ENCODE measurements around the gene MXD3. TPM values are rescaled to one million over a fixed set of nuclear protein-coding genes. Genes with fewer than 3 reads are reported as not detected.

MXD3 gene
- total and polyA plus RNA-seq, 10 of the 15 experiments (the other 5 are each of a cell fraction or from before 2014, with no cell fraction given), result 0.24 to 29.8 (median 13.5) TPM

DNA sequence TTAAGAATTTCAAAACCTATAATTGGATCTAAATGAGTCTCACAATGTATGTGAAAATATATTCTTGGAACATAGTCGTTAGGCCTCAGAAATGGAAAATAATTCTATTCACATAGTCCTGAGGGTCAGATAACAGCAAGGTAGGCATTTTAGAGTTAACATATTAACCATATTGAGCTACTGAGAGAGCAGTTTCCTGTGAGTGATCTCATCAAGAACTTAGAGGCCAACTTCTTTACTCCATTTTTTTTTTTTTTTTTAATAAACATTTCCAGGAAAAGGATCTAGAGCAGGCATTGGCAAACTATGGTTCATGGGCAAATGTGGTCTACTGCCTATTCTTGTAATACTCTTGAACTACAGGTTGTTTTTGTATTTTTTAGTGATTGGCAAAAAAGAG lies 34.8 kb downstream of the MXD3 start:
- ChIA-PET CTCF (no interaction called here), POLR2A (interaction anchor here (0.6 to 0.7 kb wide), 2 partner anchors 13 to 241 kb away, joined by 6 to 8 read pairs; no protein-coding TSS in a partner anchor), RAD21 (ENCODE audit: unreplicated experiment) (interaction anchor here (0.7 kb wide), 1 partner anchor 616 kb away, joined by 3 read pairs; no protein-coding TSS in a partner anchor), SMC1A (ENCODE audit: uncharacterized antibody, unreplicated experiment) (interaction anchor here (0.6 kb wide), 1 partner anchor 27 kb away, joined by 3 read pairs; no protein-coding TSS in a partner anchor)
- Histone ChIP-seq H3K9ac (ENCODE audit: control insufficient read depth, insufficient read depth, low read length) (no peak overlapping the region), H3K4me2 (ENCODE audit: control insufficient read depth, insufficient read depth) (no peak overlapping the region), H3K36me3 (ENCODE audit: control insufficient read depth in 2 of 2, insufficient read depth in 2 of 2, low read length in 1 of 2) (peaks cover 2 to 16% of the 10 kb centered on the region in 2 experiments), H3K4me1 (ENCODE audit: control insufficient read depth, insufficient read depth, low read length) (no peaks in the 10 kb centered on the region), H3K4me3 (no peak overlapping the region), H3K9me3 (replicated peaks; ENCODE audit: control insufficient read depth, insufficient read depth, low read length) (no peaks in the 10 kb centered on the region; the same call in 2 of the 3 replicates), H3K79me2 (ENCODE audit: control insufficient read depth, insufficient read depth, low read length) (no peaks in the 10 kb centered on the region), H2AFZ (ENCODE audit: control insufficient read depth, low read depth, low read length) (no peak overlapping the region), H4K20me1 (ENCODE audit: control insufficient read depth, insufficient read depth) (no peaks in the 10 kb centered on the region), H3K27me3 (replicated peaks in 1 of 2; ENCODE audit: control insufficient read depth in 2 of 2, insufficient read depth in 2 of 2, low read length in 1 of 2) (no peaks in the 10 kb centered on the region), H3K27ac (ENCODE audit: control insufficient read depth, insufficient read depth) (no peak overlapping the region)
- no peak for TF ChIP-seq IRF4 (IDR thresholded peaks at IDR 0.05; ENCODE audit: low read depth, low read length)
- no peak for TF ChIP-seq GATAD2B (conservative IDR thresholded peaks at IDR 0.05; ENCODE audit: low read depth)
- TF ChIP-seq, protein P1, sequence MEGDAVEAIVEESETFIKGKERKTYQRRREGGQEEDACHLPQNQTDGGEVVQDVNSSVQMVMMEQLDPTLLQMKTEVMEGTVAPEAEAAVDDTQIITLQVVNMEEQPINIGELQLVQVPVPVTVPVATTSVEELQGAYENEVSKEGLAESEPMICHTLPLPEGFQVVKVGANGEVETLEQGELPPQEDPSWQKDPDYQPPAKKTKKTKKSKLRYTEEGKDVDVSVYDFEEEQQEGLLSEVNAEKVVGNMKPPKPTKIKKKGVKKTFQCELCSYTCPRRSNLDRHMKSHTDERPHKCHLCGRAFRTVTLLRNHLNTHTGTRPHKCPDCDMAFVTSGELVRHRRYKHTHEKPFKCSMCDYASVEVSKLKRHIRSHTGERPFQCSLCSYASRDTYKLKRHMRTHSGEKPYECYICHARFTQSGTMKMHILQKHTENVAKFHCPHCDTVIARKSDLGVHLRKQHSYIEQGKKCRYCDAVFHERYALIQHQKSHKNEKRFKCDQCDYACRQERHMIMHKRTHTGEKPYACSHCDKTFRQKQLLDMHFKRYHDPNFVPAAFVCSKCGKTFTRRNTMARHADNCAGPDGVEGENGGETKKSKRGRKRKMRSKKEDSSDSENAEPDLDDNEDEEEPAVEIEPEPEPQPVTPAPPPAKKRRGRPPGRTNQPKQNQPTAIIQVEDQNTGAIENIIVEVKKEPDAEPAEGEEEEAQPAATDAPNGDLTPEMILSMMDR (IDR thresholded peaks at IDR 0.05 in 2 of 3, conservative IDR thresholded peaks at IDR 0.05 in 1 of 3; ENCODE audit: control insufficient read depth in 2 of 3, extremely low read depth in 1 of 3, insufficient read depth in 1 of 3, low read depth in 3 of 3, low read length in 3 of 3), result no peak
- TF ChIP-seq, protein P2, sequence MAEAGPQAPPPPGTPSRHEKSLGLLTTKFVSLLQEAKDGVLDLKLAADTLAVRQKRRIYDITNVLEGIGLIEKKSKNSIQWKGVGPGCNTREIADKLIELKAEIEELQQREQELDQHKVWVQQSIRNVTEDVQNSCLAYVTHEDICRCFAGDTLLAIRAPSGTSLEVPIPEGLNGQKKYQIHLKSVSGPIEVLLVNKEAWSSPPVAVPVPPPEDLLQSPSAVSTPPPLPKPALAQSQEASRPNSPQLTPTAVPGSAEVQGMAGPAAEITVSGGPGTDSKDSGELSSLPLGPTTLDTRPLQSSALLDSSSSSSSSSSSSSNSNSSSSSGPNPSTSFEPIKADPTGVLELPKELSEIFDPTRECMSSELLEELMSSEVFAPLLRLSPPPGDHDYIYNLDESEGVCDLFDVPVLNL (IDR thresholded peaks at IDR 0.05; ENCODE audit: low read depth, low read length), result no peak
- TF ChIP-seq CEBPB (IDR thresholded peaks at IDR 0.05; ENCODE audit: borderline replicate concordance in 1 of 2, low read depth in 2 of 2, low read length in 2 of 2), result no peak
- TF ChIP-seq TCF12 (IDR thresholded peaks at IDR 0.05; ENCODE audit: low read depth, low read length), result no peak
- no peak for TF ChIP-seq ZZZ3 (IDR thresholded peaks at IDR 0.05; ENCODE audit: control insufficient read depth, insufficient read length, low read depth)
- TF ChIP-seq NFYB (IDR thresholded peaks at IDR 0.05; ENCODE audit: insufficient read depth, low read depth, low read length), result no peak
- no peak for TF ChIP-seq SMC3 (IDR thresholded peaks at IDR 0.05; ENCODE audit: borderline replicate concordance, low read length)
- no peak for TF ChIP-seq CHD2 (IDR thresholded peaks at IDR 0.05; ENCODE audit: borderline replicate concordance, low read depth, low read length)
- TF ChIP-seq, protein P3, sequence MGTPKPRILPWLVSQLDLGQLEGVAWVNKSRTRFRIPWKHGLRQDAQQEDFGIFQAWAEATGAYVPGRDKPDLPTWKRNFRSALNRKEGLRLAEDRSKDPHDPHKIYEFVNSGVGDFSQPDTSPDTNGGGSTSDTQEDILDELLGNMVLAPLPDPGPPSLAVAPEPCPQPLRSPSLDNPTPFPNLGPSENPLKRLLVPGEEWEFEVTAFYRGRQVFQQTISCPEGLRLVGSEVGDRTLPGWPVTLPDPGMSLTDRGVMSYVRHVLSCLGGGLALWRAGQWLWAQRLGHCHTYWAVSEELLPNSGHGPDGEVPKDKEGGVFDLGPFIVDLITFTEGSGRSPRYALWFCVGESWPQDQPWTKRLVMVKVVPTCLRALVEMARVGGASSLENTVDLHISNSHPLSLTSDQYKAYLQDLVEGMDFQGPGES (IDR thresholded peaks at IDR 0.05), result no peak
- TF ChIP-seq, protein P4, sequence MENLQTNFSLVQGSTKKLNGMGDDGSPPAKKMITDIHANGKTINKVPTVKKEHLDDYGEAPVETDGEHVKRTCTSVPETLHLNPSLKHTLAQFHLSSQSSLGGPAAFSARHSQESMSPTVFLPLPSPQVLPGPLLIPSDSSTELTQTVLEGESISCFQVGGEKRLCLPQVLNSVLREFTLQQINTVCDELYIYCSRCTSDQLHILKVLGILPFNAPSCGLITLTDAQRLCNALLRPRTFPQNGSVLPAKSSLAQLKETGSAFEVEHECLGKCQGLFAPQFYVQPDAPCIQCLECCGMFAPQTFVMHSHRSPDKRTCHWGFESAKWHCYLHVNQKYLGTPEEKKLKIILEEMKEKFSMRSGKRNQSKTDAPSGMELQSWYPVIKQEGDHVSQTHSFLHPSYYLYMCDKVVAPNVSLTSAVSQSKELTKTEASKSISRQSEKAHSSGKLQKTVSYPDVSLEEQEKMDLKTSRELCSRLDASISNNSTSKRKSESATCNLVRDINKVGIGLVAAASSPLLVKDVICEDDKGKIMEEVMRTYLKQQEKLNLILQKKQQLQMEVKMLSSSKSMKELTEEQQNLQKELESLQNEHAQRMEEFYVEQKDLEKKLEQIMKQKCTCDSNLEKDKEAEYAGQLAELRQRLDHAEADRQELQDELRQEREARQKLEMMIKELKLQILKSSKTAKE (IDR thresholded peaks at IDR 0.05; ENCODE audit: low read depth, poor library complexity, severe bottlenecking), result no peak
- no peak for TF ChIP-seq FOS (IDR thresholded peaks at IDR 0.05; ENCODE audit: borderline replicate concordance, extremely low read depth, insufficient read length)
- no peak for DNase-seq (ENCODE audit: low read depth, low spot score)
- intact Hi-C loops (cut with micrococcal nuclease; ENCODE audit: unreplicated experiment) (no loop called here), in situ Hi-C loops (cut with MboI) (no loop called here)
- ATAC-seq, result no peak
- FAIRE-seq, result no peak
- 3% methylated on average over 1 of the region's 1 CpG for WGBS (ENCODE audit: insufficient coverage, insufficient replicate concordance, low lambda C conversion rate, missing lambda C conversion rate)
- no TSS peak for BruUV-seq (replicated peaks)

Data from GM12878 (cell line).